Measurements from ENCODE around the gene IPPK.

- TF ChIP-seq POLR2A (IDR thresholded peaks at IDR 0.05) (no peak), CTCF (IDR thresholded peaks at IDR 0.05) (no peak)
These were observed 32.6 kb downstream of the IPPK start for GRCh38 chr9:92637326-92637725.

All from Peyer's patch (tissue), 4 donors.